Skin epidermis (tissue), 12 donors: Measurements from ENCODE around the gene RAX2.
"Not testable (repeated sequence)": the region's sequence is repeated elsewhere in the genome, so short reads cannot be mapped to it uniquely, and the experiment has no call there.

ENCODE experiments used
- H3K27ac ChIP-seq, 21 experiments: fragments of 200-600 bp; sonication (generic) in 11 of 21; one replicate each; pipeline ENCODE4 v1.5.0; 2020; ENCODE audit warnings: mild to moderate bottlenecking in 3 of 21, inconsistent platforms in 2 of 21, moderate library complexity in 2 of 21
- H3K4me3 ChIP-seq, 7 experiments: fragments of 200-600 bp; sonication (generic) in 2 of 7; one replicate each; pipeline ENCODE4 v1.5.0; 2020; ENCODE audit warnings: inconsistent platforms in 2 of 7, mild to moderate bottlenecking in 2 of 7, moderate library complexity in 1 of 7

The RAX2 gene

DNA sequence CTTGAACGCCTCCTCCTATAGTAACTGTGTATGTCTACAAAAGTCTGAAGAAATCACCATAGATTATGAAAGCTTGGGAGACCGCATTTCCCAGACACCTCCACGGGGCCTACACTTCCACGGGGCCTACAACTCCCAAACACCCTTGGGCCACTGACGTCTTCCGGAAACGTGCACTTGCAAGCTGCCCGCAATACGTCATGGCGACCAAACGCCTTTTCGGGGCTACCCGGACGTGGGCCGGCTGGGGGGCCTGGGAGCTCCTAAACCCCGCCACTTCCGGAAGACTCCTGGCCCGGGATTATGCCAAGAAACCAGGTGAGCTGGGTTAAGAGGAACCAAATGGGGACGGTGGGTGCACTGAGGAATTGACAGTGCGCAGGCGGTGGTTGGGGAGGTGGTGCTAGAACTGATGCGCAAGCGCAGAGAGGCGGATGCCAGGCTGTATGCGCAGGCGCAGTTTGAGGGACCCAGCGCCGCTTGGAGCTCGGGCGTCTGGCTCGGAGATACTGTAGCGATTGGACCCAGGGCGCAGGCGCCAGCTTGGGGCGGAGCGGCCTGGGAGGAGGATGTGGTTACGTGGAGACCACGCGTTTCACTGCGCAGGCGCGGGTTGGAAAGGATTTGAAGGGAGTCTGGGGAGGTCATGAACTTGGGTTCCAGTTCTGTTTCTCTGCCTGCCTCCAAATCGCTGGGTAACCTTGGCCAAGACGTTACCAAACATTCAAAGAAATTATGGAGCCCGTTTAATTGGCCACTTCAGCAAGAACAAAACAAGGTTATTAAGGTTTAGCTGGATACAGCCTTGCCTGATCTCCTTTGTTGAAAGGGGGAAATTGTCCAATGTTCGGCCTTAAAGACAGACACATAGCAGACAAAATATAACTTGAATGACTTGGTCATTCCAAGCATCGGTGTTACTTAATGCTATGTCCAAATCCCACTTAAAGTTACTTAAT lies 9.2 kb downstream of the RAX2 start, which contains the start of gene MRPL54:
Gene MRPL54 (plus strand): TSS at position 182 of the 959 bp plus-strand sequence. CDS start 19 bp downstream, at position 201.
- H3K27ac ChIP-seq: peak within 1 kb of the TSS; percentile 78 to 99 (median 97)
- peak within 1 kb of the TSS; percentile 63 to 94 (median 83) for H3K4me3 ChIP-seq

DNA sequence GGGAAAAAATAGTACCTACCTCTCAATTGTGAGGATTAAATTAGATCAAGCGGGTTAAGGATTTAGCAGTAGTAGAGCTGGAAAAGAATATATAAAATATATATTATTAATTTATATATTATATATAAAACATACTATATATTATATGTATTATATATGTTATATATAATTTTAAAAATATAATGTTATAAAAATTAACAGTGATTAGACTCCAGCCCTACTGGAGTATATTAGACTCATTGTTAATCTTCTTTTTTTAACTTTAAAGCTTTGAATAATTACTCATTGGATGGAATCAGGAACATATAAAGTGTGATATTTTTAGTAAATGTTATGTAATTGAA lies 9.9 kb downstream of the RAX2 start:
- peak overlapping the region in 15 of 21 experiments; percentile 84 to 99 (median 95) for H3K27ac ChIP-seq
- H3K4me3 ChIP-seq: peak overlapping the region in 2 of 7 experiments; percentile 41 to 52

DNA sequence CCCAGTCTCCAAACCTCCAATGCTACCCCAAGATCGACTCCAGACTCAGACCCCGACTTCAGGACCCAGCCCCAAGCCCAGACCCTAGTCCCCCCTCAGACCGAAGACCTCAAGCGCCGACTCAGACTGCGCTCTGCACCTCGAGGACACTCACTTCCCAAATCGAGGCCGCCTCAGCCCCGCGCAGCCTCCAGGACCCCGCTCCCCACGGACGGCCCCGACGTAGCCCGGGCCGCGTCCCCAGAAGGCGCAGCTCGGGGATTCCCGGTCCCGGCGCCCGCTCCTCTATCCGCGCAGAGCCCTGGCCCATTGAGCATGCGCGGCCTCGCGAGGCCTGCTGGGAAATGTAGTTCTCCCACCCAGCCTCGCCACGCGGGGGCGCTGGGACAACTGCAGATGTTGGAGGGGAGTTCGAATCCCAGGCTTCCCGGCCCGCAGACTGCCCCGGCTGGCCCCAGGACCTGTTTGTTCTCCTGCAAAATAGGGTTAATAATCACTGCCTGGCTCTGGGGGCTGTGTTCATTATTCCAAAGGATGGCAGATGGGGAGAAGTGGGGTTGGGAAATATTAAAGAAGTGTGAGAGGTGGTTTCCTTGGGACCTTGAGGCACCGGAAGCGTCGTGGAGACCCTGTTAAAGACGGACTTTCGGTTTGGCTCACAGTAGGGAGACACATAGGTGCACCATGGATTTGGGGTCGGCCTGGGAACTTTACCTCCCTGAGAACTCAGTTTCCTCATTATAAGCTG lies 10.5 kb downstream of the RAX2 start, which contains the start of gene APBA3:
Gene APBA3 (minus strand): TSS at position 311 of the 748 bp plus-strand sequence. CDS start 1,428 bp downstream, outside the sequence.
- H3K4me3 ChIP-seq: peak within 1 kb of the TSS; percentile 63 to 94 (median 83)
- peak within 1 kb of the TSS; percentile 78 to 99 (median 97) for H3K27ac ChIP-seq

DNA sequence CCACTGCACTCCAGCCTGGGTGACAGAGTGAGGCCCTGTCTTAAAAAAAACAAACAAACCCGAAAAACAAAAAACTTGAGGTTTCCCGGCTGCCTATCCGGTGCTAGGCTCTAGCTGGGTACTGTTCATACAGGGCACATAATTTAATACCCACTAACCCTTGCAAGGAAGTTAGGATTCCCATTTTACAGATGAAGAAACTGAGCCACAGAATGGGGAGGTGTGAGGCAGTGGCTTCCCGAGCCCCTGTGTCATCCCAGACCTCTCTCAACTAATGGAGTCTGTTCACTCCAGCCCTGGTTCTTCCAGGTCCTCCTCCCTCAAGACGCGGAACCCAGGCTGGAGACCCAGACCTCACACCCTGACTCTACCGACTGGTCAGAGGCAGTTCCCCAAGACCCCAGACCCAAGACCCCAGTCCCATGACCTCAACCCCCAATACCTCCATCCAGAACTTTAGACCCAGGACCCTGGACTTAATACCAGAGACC lies 11.1 kb downstream of the RAX2 start:
- Histone ChIP-seq H3K27ac (peak overlapping the region; percentile 78 to 99 (median 93)), H3K4me3 (peak overlapping the region; percentile 63 to 94 (median 83))

DNA sequence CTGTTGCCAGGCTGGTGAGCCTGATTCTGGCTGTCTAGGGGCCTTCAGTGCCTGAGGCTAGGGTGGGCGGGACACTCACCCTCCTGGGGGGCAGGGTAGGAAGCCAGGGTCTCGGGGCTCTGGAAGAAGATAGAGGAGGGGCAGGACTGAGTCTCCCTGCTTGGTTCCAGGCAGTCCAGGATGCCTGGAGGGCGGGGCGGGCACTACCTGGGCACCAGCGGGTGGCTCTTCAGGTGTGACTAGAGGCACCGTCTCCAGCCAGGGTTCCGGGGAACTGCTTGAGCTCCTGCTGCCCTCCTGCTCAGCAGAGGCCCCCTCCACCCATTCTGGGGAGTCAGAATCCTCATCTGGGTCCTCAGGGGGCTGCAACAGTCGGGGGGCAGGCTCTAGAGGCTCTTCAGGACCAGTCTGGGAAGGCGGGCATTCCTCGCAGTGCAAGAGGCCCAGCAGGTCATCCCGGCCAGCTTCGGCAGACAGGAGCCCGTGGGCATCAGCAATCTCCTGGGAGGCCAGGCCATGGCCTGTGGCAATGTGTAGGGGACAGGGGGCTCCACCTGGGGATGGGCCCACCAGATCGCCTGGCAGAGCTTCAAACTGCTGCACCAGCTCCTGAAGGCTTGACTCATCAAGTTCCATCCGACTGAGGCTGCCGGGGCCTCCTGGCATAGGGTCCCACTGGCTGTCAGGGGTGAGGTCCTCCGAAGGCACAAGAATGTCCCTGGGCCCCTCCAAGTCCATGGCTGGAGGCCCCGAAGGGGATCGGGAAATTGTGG lies 12.4 kb downstream of the RAX2 start:
- Histone ChIP-seq H3K4me3 (no peak overlapping the region), H3K27ac (peak overlapping the region in 1 of 21 experiments; percentile 95)

DNA sequence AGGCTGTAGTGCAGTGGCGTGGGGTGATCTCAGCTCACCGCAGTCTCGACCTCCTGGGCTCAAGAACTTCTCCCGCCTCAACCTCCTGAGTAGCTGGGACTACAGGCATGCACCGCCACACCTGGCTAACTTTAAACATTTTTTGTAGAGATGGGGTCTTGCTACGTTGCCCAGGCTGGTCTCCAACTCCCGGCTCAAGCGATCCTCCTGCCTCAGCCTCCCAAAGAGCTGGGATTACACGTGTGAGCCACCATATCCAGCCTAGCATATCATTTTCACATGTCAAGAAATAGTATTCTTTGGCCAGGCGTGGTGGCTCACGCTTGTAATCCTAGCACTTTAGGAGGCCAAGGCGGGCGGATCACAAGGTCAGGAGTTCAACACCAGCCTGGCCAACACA lies 13.7 kb downstream of the RAX2 start:
- not testable (repeated sequence) for H3K27ac ChIP-seq, H3K4me3 ChIP-seq

DNA sequence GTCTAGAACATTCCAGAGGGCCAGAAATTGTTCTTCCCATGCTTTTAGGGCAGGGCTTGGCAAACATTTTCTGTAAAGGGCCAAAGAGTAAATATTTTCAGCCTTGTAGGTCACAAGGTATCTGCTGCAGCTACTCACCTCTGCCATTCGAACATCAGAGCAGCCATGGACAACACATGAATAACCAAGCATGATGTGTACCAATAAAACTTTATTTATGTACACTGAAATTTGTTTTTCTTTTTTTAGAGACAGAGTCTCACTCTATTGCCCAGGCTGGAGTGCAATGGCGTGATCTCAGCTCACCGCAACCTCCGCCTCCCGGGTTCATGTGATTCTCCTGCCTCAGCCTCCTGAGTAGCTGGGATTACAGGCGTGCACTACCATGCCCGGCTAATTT lies 14.3 kb downstream of the RAX2 start:
- not testable (repeated sequence) for H3K4me3 ChIP-seq, H3K27ac ChIP-seq

DNA sequence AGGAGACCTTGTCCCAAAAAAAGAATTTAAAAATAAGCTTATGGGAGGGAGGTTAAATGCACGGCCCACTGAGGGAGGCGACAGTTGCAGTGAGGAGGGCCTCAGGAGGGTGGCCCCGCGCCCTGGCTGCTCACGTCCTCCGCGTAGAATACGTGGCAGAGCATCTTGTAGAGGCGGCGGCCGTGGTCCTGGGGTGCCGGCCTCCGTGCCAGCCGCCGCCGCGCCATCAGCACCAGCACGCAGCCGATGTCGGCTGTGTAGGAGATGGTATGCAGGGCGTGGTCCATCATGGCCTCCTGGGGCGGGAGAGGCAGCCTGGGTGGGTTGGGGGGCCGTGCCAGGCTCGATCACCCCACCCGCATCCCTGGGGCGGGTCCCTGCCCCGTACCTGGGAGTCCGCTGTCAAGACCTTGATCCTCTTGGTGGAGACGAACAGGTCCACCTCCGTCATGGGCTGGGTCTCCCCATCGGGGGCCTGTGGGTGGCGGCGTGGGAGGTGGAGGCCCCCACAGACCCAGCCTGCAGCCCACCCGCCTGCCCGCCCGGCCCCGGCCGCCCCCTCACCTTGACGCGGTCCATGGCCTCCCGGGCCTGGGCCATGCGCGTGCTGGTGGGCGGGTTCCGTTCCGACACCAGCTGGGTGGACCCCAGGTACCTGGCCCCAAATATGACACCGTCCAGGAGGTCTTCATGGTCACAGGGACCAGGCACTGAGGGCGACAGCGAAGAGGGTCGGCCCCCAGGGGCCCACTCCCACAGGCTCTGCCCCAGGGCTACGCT lies 18.2 kb downstream of the RAX2 start:
- H3K4me3 ChIP-seq: no peak overlapping the region
- H3K27ac ChIP-seq: no peak overlapping the region

DNA sequence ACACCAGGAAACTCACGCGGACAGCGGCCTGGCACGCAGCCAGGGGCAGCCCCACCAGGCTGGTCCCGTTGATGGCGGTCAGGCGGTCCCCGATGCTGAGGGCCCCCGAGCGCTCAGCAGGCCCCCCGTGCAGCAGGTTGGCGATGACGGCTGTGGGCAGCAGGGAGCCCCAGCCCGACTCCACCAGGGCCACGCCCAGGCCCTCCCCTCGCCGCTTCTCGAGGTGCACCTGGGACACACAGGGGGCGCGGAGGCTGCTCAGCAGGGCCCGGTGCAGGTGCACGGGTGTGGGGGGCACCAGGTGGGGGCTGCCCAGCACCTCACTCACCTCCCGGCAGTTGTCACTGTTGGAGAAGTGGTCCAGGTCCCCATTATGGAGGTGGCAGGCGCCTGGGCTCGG lies 19.5 kb downstream of the RAX2 start:
- Histone ChIP-seq H3K27ac (no peak overlapping the region), H3K4me3 (no peak overlapping the region)

DNA sequence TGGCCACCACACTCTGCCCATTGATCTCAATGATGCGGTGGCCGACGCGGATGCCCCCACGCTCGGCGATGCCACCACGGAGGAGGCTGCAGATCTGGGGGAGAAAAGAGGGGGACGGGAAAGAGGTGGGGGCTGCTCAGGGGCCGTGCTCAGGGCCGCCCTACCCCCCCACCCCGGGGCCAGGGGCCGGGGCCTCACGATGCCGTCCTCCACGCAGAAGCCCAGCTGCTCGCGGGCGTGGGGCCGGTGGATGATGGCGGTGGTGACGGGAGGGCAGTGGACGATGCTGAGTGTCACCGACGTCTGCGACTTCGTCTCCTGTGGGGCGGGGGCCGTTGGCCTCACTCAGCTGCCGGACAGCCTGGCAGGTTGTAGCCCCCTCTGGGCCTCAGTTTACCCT lies 20.8 kb downstream of the RAX2 start:
- H3K4me3 ChIP-seq: no peak overlapping the region

DNA sequence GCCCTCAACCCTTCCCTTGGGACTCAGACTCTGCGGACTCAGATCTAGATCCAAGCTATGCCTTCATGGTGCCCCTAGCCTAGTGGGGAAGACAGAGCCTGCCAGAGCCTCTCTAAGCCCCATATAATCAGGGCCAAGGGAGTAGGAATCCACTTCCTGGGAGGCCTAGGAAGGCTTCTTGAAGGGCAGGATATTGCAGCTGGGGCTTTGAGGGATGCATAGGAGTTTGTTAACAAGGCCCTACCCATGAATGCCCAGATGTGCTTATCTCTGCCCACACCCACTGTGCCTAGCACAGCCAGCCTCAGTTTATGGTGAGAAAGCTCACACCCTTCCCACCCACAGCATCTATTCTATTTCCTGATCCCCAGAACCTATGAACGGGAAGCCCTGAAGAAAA lies 21.8 kb downstream of the RAX2 start:
- H3K4me3 ChIP-seq: no peak overlapping the region

More for the DNA sequence above, 20.8 kb downstream of the RAX2 start:
- H3K27ac ChIP-seq: no peak overlapping the region

DNA sequence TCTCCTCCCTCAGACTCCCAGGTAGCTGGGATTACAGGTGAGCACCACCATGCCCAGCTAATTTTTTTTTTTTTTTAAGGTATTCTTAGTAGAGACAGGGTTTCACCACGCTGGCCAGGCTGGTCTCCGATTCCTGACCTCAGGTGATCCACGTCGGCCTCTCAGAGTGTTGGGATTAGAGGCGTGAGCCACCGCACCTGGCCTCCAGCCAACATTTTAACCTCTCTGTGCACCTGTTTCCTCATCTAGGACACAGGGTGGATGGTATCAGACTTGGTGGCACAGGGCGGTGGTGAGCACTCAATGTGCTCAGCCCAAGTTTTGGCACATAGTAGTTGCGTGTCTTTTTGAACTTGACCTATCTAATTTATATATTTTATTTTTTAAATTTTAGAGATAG lies 23.1 kb downstream of the RAX2 start:
- Histone ChIP-seq H3K27ac (no peak overlapping the region), H3K4me3 (no peak overlapping the region)

More for the DNA sequence above, 21.8 kb downstream of the RAX2 start:
- H3K27ac ChIP-seq: no peak overlapping the region

DNA sequence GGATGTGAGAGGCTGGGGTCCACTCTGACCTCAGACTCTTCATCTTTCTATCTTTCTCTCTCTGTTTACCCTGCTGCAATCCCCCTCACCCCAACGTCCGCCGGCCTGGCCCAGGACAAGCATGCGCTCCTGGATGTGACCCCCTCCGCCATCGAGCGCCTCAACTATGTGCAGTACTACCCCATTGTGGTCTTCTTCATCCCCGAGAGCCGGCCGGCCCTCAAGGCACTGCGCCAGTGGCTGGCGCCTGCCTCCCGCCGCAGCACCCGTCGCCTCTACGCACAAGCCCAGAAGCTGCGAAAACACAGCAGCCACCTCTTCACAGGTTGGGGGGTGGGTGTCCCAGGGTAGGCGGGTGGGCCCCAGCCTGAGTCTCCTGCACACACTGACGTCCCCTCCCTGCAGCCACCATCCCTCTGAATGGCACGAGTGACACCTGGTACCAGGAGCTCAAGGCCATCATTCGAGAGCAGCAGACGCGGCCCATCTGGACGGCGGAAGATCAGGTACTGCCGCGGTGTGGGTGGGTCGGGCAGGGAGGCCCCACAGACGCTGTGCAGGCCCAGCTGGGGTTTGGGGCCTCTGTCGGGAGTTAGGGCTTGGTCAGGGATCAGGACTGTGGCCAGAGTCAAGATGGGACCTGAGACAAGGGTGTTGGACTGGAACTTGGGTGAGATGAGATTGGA lies 25.5 kb downstream of the RAX2 start:
- Histone ChIP-seq H3K27ac (no peak overlapping the region), H3K4me3 (no peak overlapping the region)

DNA sequence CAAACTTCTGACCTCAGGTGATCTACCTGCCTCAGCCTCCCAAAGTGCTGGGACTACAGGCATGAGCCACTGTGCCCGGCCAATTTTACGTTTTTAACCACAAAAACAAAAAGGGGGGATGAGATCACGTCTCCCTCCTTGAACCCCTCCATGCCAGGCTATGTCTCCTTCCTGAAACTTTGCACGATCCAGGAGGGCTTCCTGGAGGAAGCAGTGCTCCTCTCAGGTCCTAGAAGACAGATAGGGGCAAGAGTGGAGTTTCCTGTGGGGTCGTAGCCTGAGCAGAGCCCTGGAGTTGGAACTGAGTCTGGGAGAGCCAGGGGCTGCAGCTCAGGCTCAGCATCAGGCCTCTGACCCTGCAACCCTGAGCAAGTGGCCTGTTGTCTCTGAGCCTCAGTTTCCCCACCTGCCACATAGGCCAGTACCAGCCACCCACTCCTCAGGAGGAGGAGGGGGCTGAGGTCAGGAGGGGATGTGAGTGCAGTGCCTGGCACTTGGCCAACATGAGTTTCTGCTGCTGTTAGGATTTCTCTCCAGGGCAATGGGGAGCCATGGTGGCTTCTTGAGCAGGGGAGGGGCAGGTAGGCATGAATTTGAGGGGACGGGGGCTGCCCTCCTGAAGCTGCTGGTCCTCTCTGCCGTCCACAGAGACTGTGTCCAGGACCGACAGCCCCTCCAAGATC lies 26.5 kb downstream of the RAX2 start:
- H3K4me3 ChIP-seq: no peak overlapping the region
- H3K27ac ChIP-seq: no peak overlapping the region

DNA sequence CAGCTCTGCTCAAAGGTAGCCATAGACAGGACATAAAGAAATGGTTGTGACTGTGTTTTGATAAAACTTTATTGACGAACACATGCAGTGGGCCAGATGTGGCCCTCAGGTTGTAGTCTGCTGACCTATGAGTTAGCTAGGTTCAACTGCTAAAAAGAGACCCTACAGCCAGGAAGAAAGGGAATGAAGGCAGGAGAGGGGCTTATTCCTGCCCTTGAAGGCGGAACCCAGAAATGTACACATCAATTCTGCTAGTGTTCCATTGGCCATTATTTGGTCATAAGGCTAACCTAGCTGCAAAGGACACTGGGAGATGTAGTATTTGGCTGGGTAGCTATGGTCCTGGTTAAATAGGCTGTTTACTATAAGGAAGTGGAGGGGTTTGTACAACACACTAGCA lies 28.5 kb downstream of the RAX2 start:
- no peak overlapping the region for H3K4me3 ChIP-seq
- no peak overlapping the region for H3K27ac ChIP-seq

DNA sequence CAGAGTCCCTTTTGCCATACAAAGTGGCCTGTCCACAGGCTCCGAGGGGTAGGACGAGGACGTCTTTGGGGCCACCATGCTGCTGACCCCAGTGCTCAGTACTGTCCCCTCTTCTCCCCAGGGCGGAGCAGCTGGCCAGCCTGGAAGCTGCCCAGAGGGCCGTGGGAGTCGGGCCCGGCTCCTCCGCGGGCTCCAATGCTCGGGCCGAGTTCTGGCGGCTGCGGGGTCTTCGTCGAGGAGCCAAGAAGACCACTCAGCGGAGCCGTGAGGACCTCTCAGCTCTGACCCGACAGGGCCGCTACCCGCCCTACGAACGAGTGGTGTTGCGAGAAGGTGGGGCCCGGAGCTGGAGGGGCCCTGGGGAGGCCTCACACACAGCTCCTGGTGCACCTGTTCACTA lies 31.6 kb downstream of the RAX2 start:
- Histone ChIP-seq H3K27ac (no peak overlapping the region), H3K4me3 (no peak overlapping the region)

DNA sequence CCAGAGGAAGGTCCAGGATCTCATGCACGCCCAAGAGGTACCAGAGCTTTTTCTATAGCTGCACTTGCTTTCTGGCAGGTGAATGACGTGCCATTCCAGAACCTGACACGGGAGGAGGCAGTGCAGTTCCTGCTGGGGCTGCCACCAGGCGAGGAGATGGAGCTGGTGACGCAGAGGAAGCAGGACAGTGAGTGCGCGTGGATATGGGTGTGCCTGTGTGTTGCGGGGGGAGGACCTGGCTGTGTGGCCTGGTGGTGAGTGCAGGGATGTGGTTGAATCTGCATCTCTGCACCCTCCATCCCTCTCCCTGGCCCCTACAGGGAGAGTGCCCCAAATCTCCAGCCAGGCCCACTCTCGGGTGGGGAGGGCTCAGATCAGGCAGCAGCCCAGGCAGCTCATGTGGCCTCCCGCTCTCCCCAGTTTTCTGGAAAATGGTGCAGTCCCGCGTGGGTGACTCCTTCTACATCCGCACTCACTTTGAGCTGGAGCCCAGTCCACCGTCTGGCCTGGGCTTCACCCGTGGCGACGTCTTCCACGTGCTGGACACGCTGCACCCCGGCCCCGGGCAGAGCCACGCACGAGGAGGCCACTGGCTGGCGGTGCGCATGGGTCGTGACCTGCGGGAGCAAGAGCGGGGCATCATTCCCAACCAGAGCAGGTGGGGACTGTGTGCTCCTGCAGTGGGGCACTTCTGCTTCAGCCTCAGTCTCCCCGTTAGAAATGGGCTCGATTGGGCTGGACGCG lies 33.4 kb downstream of the RAX2 start:
- Histone ChIP-seq H3K27ac (no peak overlapping the region), H3K4me3 (no peak overlapping the region)
